T-cell (primary cell): Measurements from ENCODE around the gene KCNA5. TPM values are rescaled to one million over a fixed set of nuclear protein-coding genes. Genes with fewer than 3 reads are reported as not detected.

Source experiments
- ATAC-seq, 4 experiments: fragments of 200-7000 bp in 3 of 4; fragments of 150-1000 bp in 1 of 4; cut with Tn5 transposase; replicated peaks in 1 of 4; 1 replicate in 3 of 4; 2 replicates in 1 of 4; pipeline ENCODE4 v1.10.0; 2021; ENCODE audit warnings: moderate library complexity in 3 of 4, mild to moderate bottlenecking in 2 of 4, moderate number of reproducible peaks in 1 of 4
- CTCF ChIA-PET, 2 donors: fragments of 300-600 bp; sonication (Branson Sonifier 250); formaldehyde crosslinking; loops; one replicate each; lab custom pipeline; 2022; ENCODE audit warnings: antibody characterized with exemption in 2 of 2; lab: Charles Lee
- POLR2A ChIA-PET, 2 donors: fragments of 300-600 bp; sonication (Branson Sonifier 250); formaldehyde crosslinking; loops; one replicate each; lab custom pipeline; 2022; ENCODE audit warnings: antibody characterized with exemption in 2 of 2; lab: Charles Lee
- DNase-seq, 35 experiments: peaks; one replicate each; pipeline versions ENCODE4 v3.0.0 to v3.0.0-alpha.2; 2013 to 2023
- H3K27ac ChIP-seq: one replicate; pipeline ENCODE4 v1.5.1; 2013; ENCODE audit warnings: low read length
- H3K27me3 ChIP-seq, 2 experiments: replicated peaks in 1 of 2; 1 replicate in 1 of 2; 2 replicates in 1 of 2; pipeline versions ENCODE4 v1.6.1 to v1.7.0; 2013; ENCODE audit warnings: low read length in 1 of 2, mixed read lengths in 1 of 2; ENCODE audit not compliant: control insufficient read depth in 2 of 2, insufficient read depth in 2 of 2; ENCODE audit errors: extremely low read depth in 1 of 2
- H3K36me3 ChIP-seq, 2 donors: 1 replicate in 1 of 2; 2 replicates in 1 of 2; pipeline versions ENCODE4 v1.6.1 to v1.7.0; 2013; ENCODE audit warnings: low read length in 1 of 2; ENCODE audit not compliant: control insufficient read depth in 2 of 2, insufficient read depth in 1 of 2; ENCODE audit errors: extremely low read depth in 1 of 2
- H3K4me1 ChIP-seq, 2 experiments: 1 replicate in 1 of 2; 2 replicates in 1 of 2; pipeline versions ENCODE4 v1.6.1 to v1.7.0; 2013; ENCODE audit warnings: low read length in 2 of 2, mixed read lengths in 1 of 2; ENCODE audit not compliant: insufficient read depth in 2 of 2, control insufficient read depth in 1 of 2; ENCODE audit errors: extremely low read depth in 1 of 2
- H3K4me3 ChIP-seq, 2 donors: 1 replicate in 1 of 2; 2 replicates in 1 of 2; pipeline versions ENCODE4 v1.5.1 to v1.7.0; 2013; ENCODE audit warnings: mild to moderate bottlenecking in 2 of 2, low read length in 1 of 2, moderate library complexity in 1 of 2; ENCODE audit not compliant: control insufficient read depth in 1 of 2; ENCODE audit errors: extremely low read depth in 1 of 2
- H3K9me3 ChIP-seq: 2 replicates; pipeline ENCODE4 v1.7.0; 2013
- H3K27ac Mint-ChIP-seq, 2 donors: one replicate each; pipeline ENCODE4 v1.8.0; 2020 to 2021; ENCODE audit warnings: mild to moderate bottlenecking in 2 of 2, mixed read lengths in 2 of 2
- H3K27me3 Mint-ChIP-seq, 2 donors: one replicate each; pipeline ENCODE4 v1.8.0; 2021 to 2022; ENCODE audit warnings: mixed read lengths in 2 of 2
- H3K36me3 Mint-ChIP-seq: one replicate; pipeline ENCODE4 v1.8.0; 2021; ENCODE audit warnings: mixed read lengths
- H3K4me1 Mint-ChIP-seq, 3 donors: one replicate each; pipeline ENCODE4 v1.8.0; 2020 to 2022; ENCODE audit warnings: mixed read lengths in 3 of 3, mild to moderate bottlenecking in 1 of 3
- H3K4me3 Mint-ChIP-seq, 3 donors: one replicate each; pipeline ENCODE4 v1.8.0; 2020 to 2022; ENCODE audit warnings: mild to moderate bottlenecking in 3 of 3, mixed read lengths in 3 of 3, moderate library complexity in 3 of 3
- H3K9me3 Mint-ChIP-seq, 3 donors: one replicate each; pipeline ENCODE4 v1.8.0; 2020 to 2022; ENCODE audit warnings: mixed read lengths in 3 of 3
- WGBS: methylation state at CpG from one replicate; pipeline ENCODE4 v1.1.5; 2013; ENCODE audit warnings: missing lambda C conversion rate; ENCODE audit not compliant: insufficient coverage; 5-methylcytosine and 5-hydroxymethylcytosine counted together
- total RNA-seq, 35 experiments: library from RNA in 6 of 35; stranded (reverse) in 6 of 35; fragments of 120-200 nt in 1 of 35; gene quantifications; one replicate each; pipeline versions ENCODE4 v1.2.1 to v1.2.4 and lab custom pipeline; 2013 to 2026

Gene KCNA5
- total RNA-seq, 5 donors from 2014 or later (not counting 1 experiment from before 2014, with no cell fraction given), result not detected

- DNase-seq (no peak), ATAC-seq (no peak)
- POLR2A ChIA-PET, result no interaction called here
- Histone ChIP-seq H3K27ac (no peak overlapping the region), H3K4me3 (no peak overlapping the region), H3K36me3 (no peaks in the 10 kb centered on the region), H3K9me3 (no peaks in the 10 kb centered on the region), H3K4me1 (no peaks in the 10 kb centered on the region), H3K27me3 (peaks cover 0 to 16% of the 10 kb centered on the region in 2 experiments)
- H3K4me3 Mint-ChIP-seq, result no peak overlapping the region
- peaks cover 18 to 31% of the 10 kb centered on the region in 2 donors for H3K27me3 Mint-ChIP-seq
- CTCF ChIA-PET, result interaction anchor here in 1 of 2 donors (0.7 kb wide), 1 partner anchor 20 kb away, joined by 6 read pairs; the partner anchor contains the start of gene KCNA5
- no peaks in the 10 kb centered on the region for H3K9me3 Mint-ChIP-seq
- H3K4me1 Mint-ChIP-seq, result peaks cover 0 to 5% (median 0%) of the 10 kb centered on the region in 3 donors
- 100% methylated on average over 4 of the region's 6 CpGs for WGBS
- H3K27ac Mint-ChIP-seq, result no peak overlapping the region
- H3K36me3 Mint-ChIP-seq, result no peaks in the 10 kb centered on the region
These were observed 19.8 kb upstream of the KCNA5 start for GRCh38 chr12:5023842-5024241.

GRCh38 chr12:5026342-5026938 lies 17.2 kb upstream of the KCNA5 start:
- no peaks in the 10 kb centered on the region for H3K4me1 ChIP-seq
- H3K36me3 ChIP-seq, result no peaks in the 10 kb centered on the region
- no CpG with 5 or more reads among the region's 4 CpGs for WGBS
- no peak overlapping the region for H3K4me3 ChIP-seq
- Mint-ChIP-seq H3K4me3 (no peak overlapping the region), H3K27ac (no peak overlapping the region), H3K4me1 (peaks cover 0 to 5% (median 0%) of the 10 kb centered on the region in 3 donors), H3K36me3 (no peaks in the 10 kb centered on the region), H3K27me3 (peaks cover 13 to 27% of the 10 kb centered on the region in 2 donors), H3K9me3 (no peaks in the 10 kb centered on the region)
- ChIA-PET POLR2A (no interaction called here), CTCF (no interaction called here)
- H3K27me3 ChIP-seq, result peaks cover 0 to 11% of the 10 kb centered on the region in 2 experiments
- DNase-seq (no peak), ATAC-seq (no peak)
- no peaks in the 10 kb centered on the region for H3K9me3 ChIP-seq
- H3K27ac ChIP-seq, result no peak overlapping the region

DNA sequence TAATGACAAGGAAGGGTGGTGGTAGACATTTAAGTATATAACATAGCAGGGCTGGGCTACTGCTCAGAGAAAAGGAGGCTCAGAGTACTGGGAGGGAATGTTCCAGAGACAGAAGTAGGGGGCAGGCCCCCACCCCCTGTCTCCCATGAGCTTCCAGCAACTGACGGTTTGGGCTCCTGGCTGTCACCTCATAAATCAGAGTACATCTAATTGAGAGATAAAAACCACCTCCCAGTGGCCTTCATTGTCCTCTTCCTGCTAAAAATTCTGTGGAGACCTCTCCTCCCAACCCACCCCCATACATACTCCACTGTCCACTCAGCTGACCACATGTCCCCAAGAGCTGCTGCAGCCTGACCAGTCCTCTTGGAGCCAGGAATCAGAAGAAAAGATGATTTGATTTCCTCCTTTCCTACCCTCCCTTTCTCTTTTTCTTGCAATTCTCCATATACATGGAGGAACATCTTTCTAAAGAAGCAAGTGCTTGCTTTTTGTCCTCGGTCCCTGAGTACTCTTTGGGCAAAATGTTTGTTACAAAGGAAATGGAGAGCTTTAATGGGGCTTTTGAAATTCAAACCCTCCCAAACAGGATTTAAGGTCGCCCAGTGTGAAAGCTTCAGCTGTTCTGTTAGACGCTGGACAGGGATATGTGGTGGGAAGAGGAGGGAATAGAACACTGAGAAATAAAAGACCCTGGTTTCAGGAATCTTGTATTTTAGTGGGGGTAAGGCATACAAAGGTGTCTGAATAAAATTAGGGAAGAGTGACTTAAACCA lies 16.4 kb upstream of the KCNA5 start:
- DNase-seq (no peak), ATAC-seq (no peak)
- POLR2A ChIA-PET, result no interaction called here
- H3K27me3 ChIP-seq, result peaks cover 0 to 8% of the 10 kb centered on the region in 2 experiments
- H3K9me3 ChIP-seq, result no peaks in the 10 kb centered on the region
- Mint-ChIP-seq H3K36me3 (no peaks in the 10 kb centered on the region), H3K27me3 (peaks cover 13 to 25% of the 10 kb centered on the region in 2 donors), H3K4me3 (no peak overlapping the region), H3K27ac (no peak overlapping the region), H3K9me3 (no peaks in the 10 kb centered on the region), H3K4me1 (peaks cover 0 to 4% (median 0%) of the 10 kb centered on the region in 3 donors)
- H3K27ac ChIP-seq, result no peak overlapping the region
- H3K4me1 ChIP-seq, result no peaks in the 10 kb centered on the region
- CTCF ChIA-PET, result interaction anchor here in 1 of 2 donors (1.0 kb wide), 1 partner anchor 48 kb away, joined by 3 read pairs; no protein-coding TSS in a partner anchor
- no peaks in the 10 kb centered on the region for H3K36me3 ChIP-seq
- WGBS, result no CpG with 5 or more reads among the region's 4 CpGs
- no peak overlapping the region for H3K4me3 ChIP-seq

GRCh38 chr12:5030066-5030465 lies 13.6 kb upstream of the KCNA5 start:
- Mint-ChIP-seq H3K27ac (no peak overlapping the region), H3K4me1 (peaks cover 0 to 3% (median 0%) of the 10 kb centered on the region in 3 donors), H3K9me3 (no peaks in the 10 kb centered on the region), H3K27me3 (peaks cover 11 to 19% of the 10 kb centered on the region in 2 donors), H3K4me3 (no peak overlapping the region), H3K36me3 (no peaks in the 10 kb centered on the region)
- no peaks in the 10 kb centered on the region for H3K36me3 ChIP-seq
- no peak overlapping the region for H3K4me3 ChIP-seq
- no peaks in the 10 kb centered on the region for H3K9me3 ChIP-seq
- CTCF ChIA-PET, result interaction anchor here in 1 of 2 donors (1.1 kb wide), 1 partner anchor 9 kb away, joined by 3 read pairs; no protein-coding TSS in a partner anchor
- POLR2A ChIA-PET, result no interaction called here
- H3K27me3 ChIP-seq, result peaks cover 0 to 6% of the 10 kb centered on the region in 2 experiments
- H3K4me1 ChIP-seq, result no peaks in the 10 kb centered on the region
- no peak overlapping the region for H3K27ac ChIP-seq
- DNase-seq (no peak), ATAC-seq (no peak)

DNA sequence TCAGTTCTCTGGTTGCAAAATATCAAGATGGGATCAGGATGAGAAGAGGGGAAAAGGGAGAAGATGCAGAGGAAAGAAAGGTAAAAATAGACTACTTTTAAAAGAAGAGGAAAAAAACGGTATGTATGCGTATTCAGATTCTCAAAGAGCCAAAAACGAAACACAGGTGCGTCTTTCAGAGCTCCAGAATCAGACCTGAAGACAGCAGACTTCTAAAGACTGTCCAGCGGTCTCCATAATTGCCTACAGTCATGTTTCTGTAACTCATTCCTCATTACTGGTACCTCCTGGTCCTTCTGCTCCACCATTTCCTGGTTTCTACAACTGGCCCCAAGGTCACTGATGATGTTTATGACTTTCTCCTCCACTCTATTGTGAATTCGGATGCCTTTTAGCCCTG lies 12.4 kb upstream of the KCNA5 start:
- Mint-ChIP-seq H3K9me3 (no peaks in the 10 kb centered on the region), H3K27ac (no peak overlapping the region), H3K4me3 (no peak overlapping the region), H3K4me1 (peaks cover 0 to 3% (median 0%) of the 10 kb centered on the region in 3 donors), H3K27me3 (peaks cover 6 to 11% of the 10 kb centered on the region in 2 donors), H3K36me3 (no peaks in the 10 kb centered on the region)
- POLR2A ChIA-PET, result no interaction called here
- Histone ChIP-seq H3K4me3 (no peak overlapping the region), H3K27me3 (peaks cover 0 to 6% of the 10 kb centered on the region in 2 experiments), H3K9me3 (no peaks in the 10 kb centered on the region), H3K27ac (no peak overlapping the region), H3K36me3 (no peaks in the 10 kb centered on the region), H3K4me1 (no peaks in the 10 kb centered on the region)
- 78% methylated on average over 6 of the region's 6 CpGs for WGBS
- no peak for DNase-seq
- ATAC-seq, result no peak
- CTCF ChIA-PET, result interaction anchor here in 1 of 2 donors (1.1 kb wide), 1 partner anchor 10 kb away, joined by 3 read pairs; no protein-coding TSS in a partner anchor

DNA sequence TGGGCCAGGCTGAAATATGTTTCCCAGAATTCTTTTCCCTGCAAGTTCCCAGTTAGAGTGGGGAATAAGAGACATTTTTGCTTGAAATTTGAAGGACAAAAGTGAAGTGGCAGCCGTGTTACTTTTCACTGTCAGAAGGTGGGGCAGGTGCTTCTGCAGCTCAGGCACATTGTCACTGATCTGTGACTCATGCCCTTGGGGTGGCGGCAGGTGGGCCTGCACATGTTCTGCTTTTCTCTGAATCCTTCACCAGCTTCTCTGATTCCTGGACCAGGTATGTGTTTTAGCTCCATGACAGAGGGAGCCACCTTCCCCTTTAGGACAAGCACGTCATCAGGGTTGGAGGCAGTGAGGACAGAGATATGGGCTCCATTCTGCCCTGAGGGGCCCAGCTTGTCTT lies 11.7 kb upstream of the KCNA5 start:
- DNase-seq, result no peak
- Mint-ChIP-seq H3K27me3 (peaks cover 9 to 12% of the 10 kb centered on the region in 2 donors), H3K36me3 (no peaks in the 10 kb centered on the region)

More for the DNA sequence above, 11.7 kb upstream of the KCNA5 start:
- ATAC-seq, result no peak
- no peaks in the 10 kb centered on the region for H3K9me3 Mint-ChIP-seq
- Histone ChIP-seq H3K27me3 (peaks cover 0 to 6% of the 10 kb centered on the region in 2 experiments), H3K27ac (no peak overlapping the region), H3K4me1 (no peaks in the 10 kb centered on the region), H3K4me3 (no peak overlapping the region), H3K36me3 (no peaks in the 10 kb centered on the region), H3K9me3 (no peaks in the 10 kb centered on the region)
- no peak overlapping the region for H3K27ac Mint-ChIP-seq
- ChIA-PET POLR2A (no interaction called here), CTCF (no interaction called here)
- no peak overlapping the region for H3K4me3 Mint-ChIP-seq
- H3K4me1 Mint-ChIP-seq, result peaks cover 0 to 3% (median 0%) of the 10 kb centered on the region in 3 donors
- WGBS, result 65% methylated on average over 2 of the region's 3 CpGs
